Neural progenitor cell (in vitro differentiated cells): ENCODE results near the gene C12orf57.

Experiments used
- CTCF ChIP-seq: fragments of 200-600 bp; sonication (generic); IDR thresholded peaks from 2 replicates; pipeline ENCODE4 v1.5.1; 2017; ENCODE audit warnings: antibody characterized with exemption, mild to moderate bottlenecking
- EZH2 ChIP-seq: fragments of 200-600 bp; sonication (generic); IDR thresholded peaks from 2 replicates; pipeline ENCODE4 v1.6.1; 2017; ENCODE audit warnings: antibody characterized with exemption, mild to moderate bottlenecking, moderate library complexity
- EZH2phosphoT487 ChIP-seq: fragments of 200-600 bp; sonication (generic); IDR thresholded peaks from 2 replicates; pipeline ENCODE4 v1.6.1; 2017; ENCODE audit warnings: antibody characterized with exemption

DNA sequence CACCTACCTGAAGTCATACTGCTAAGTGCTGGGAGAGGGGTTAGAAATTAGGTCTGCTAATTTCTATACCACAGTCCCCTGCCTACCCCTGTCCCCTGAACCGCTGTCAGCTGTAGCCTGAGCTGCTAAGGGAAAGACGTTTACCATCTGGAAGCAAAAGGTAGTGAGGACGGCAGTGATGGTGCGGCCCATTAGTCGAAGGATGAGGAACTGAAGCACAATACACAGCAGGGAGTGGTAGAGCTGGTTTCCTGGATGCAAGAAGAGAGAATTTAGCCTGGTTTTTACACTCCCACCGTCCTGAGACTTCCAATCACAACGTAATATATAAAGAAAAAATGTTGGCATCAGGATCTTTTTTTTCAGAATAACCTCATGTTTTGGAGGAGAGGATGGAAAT, 38.7 kb downstream of the C12orf57 start:
- TF ChIP-seq CTCF (no peak), EZH2phosphoT487 (no peak), EZH2 (no peak)
